Mucosa of stomach (tissue), 1 donor: Measurements from ENCODE around the gene PHGDH.

Experiments
- H3K27me3 ChIP-seq: one replicate; pipeline ENCODE4 v1.7.0; 2013; ENCODE audit warnings: mild to moderate bottlenecking, low read length; ENCODE audit not compliant: control insufficient read depth, insufficient read depth
- H3K36me3 ChIP-seq: one replicate; pipeline ENCODE4 v1.7.0; 2013; ENCODE audit warnings: low read length; ENCODE audit not compliant: control insufficient read depth, insufficient read depth
- H3K4me1 ChIP-seq: one replicate; pipeline ENCODE4 v1.7.0; 2013; ENCODE audit warnings: mild to moderate bottlenecking, low read length; ENCODE audit not compliant: control insufficient read depth, insufficient read depth
- H3K4me3 ChIP-seq: one replicate; pipeline ENCODE4 v1.7.0; 2013; ENCODE audit warnings: low read length
- H3K9ac ChIP-seq: one replicate; pipeline ENCODE4 v1.7.0; 2013; ENCODE audit warnings: mild to moderate bottlenecking, low read length, moderate library complexity
- H3K9me3 ChIP-seq: one replicate; pipeline ENCODE4 v1.7.0; 2013; ENCODE audit warnings: mild to moderate bottlenecking, low read length, moderate library complexity; ENCODE audit not compliant: control insufficient read depth
- donor health status: Pancreatic carcinoma.

Gene PHGDH

GRCh38 chr1:119747451-119747850, 35.7 kb downstream of the PHGDH start:
- Histone ChIP-seq H3K9me3 (no peaks in the 10 kb centered on the region), H3K36me3 (no peaks in the 10 kb centered on the region), H3K4me3 (no peak overlapping the region), H3K9ac (no peak overlapping the region), H3K27me3 (no peaks in the 10 kb centered on the region), H3K4me1 (peaks cover 14% of the 10 kb centered on the region)

GRCh38 chr1:119748040-119748439, 36.3 kb downstream of the PHGDH start:
- H3K4me3 ChIP-seq = no peak overlapping the region
- H3K9me3 ChIP-seq = no peaks in the 10 kb centered on the region
- no peak overlapping the region for H3K9ac ChIP-seq
- no peaks in the 10 kb centered on the region for H3K36me3 ChIP-seq
- no peaks in the 10 kb centered on the region for H3K27me3 ChIP-seq
- peaks cover 13% of the 10 kb centered on the region for H3K4me1 ChIP-seq

DNA sequence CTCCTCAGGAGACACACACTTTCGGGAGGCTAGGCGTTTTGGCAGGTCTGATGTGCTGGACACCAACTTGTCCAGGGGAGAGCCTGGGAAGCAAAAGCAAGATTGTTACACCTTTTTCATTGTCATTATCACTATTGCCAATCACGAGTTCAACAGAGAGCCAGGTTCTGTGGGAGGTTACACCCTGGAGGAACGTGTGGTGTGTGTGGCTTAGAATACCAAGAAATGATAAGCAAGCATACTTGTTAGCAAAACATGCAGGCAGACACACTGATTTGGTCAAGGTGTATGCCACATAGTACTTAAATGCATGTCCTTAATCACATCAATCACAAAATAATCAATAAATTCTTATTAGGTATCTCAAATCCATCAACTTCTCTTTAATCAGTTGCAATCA, 40.9 kb downstream of the PHGDH start:
- H3K4me3 ChIP-seq = no peak overlapping the region
- peaks cover 4% of the 10 kb centered on the region for H3K36me3 ChIP-seq
- no peaks in the 10 kb centered on the region for H3K27me3 ChIP-seq
- no peaks in the 10 kb centered on the region for H3K4me1 ChIP-seq
- H3K9me3 ChIP-seq = no peaks in the 10 kb centered on the region
- H3K9ac ChIP-seq = no peak overlapping the region

GRCh38 chr1:119758584-119758983, 46.9 kb downstream of the PHGDH start:
- Histone ChIP-seq H3K9me3 (no peaks in the 10 kb centered on the region), H3K4me1 (no peaks in the 10 kb centered on the region), H3K9ac (no peak overlapping the region), H3K4me3 (no peak overlapping the region), H3K27me3 (no peaks in the 10 kb centered on the region), H3K36me3 (peaks cover 4% of the 10 kb centered on the region)

GRCh38 chr1:119762409-119762808, 50.7 kb downstream of the PHGDH start:
- Histone ChIP-seq H3K36me3 (no peaks in the 10 kb centered on the region), H3K9me3 (no peaks in the 10 kb centered on the region), H3K4me3 (no peak overlapping the region), H3K27me3 (no peaks in the 10 kb centered on the region), H3K9ac (no peak overlapping the region), H3K4me1 (peaks cover 15% of the 10 kb centered on the region)

GRCh38 chr1:119762953-119763352, 51.2 kb downstream of the PHGDH start:
- H3K36me3 ChIP-seq = no peaks in the 10 kb centered on the region

DNA sequence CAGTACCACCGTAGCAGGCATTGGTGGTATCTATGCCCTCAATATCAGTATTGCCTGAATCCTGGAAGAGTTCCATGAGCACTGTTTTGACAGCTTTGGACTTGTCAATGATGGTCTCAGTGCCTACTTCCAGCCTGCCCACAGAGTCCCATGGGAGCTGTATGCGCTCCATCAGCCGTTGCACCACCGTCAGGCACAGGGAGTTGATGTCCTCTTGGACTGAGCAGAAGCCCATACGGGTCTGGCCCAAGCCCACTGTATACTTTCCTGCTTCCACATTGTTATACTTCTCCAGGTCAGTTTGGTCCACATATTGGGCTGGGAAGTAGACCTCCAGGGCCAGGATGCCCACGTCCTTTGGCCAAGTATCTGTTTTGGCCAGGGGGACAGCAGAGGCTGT, 52.5 kb downstream of the PHGDH start:
- H3K9me3 ChIP-seq = no peaks in the 10 kb centered on the region
- H3K4me1 ChIP-seq = peaks cover 27% of the 10 kb centered on the region
- no peaks in the 10 kb centered on the region for H3K27me3 ChIP-seq
- H3K36me3 ChIP-seq = no peaks in the 10 kb centered on the region
- H3K9ac ChIP-seq = no peak overlapping the region
- H3K4me3 ChIP-seq = no peak overlapping the region

More at GRCh38 chr1:119762953-119763352, 51.2 kb downstream of the PHGDH start:
- no peak overlapping the region for H3K9ac ChIP-seq
- no peaks in the 10 kb centered on the region for H3K9me3 ChIP-seq
- H3K27me3 ChIP-seq = no peaks in the 10 kb centered on the region
- H3K4me3 ChIP-seq = no peak overlapping the region
- H3K4me1 ChIP-seq = peaks cover 15% of the 10 kb centered on the region

GRCh38 chr1:119766374-119766794, 54.6 kb downstream of the PHGDH start:
- Histone ChIP-seq H3K27me3 (no peaks in the 10 kb centered on the region), H3K4me1 (peaks cover 46% of the 10 kb centered on the region), H3K9me3 (no peaks in the 10 kb centered on the region), H3K4me3 (no peak overlapping the region), H3K9ac (peak overlapping the region; percentile 25), H3K36me3 (no peaks in the 10 kb centered on the region)

DNA sequence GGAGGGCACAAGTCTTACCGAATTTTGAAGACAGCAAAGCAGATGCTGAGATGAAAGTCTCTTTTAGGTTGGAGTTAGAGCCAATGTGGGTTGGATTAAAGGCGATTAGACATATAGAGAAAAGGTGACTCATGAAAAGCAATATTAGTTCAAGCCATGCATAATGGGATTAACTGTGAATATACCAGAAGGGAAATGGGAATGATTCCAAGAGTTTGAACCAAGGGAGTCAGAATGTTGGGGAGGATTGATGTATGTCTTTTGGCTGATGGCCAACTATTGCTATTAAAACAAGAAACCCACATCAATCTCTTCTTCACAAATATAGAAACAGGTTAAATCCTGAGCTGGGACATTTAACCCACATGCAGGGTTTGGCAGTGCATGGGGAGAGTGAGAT, 55.8 kb downstream of the PHGDH start:
- H3K9ac ChIP-seq = peak overlapping the region; percentile 25
- H3K27me3 ChIP-seq = no peaks in the 10 kb centered on the region
- no peaks in the 10 kb centered on the region for H3K9me3 ChIP-seq
- H3K4me3 ChIP-seq = peak overlapping the region; percentile 43
- H3K4me1 ChIP-seq = peaks cover 51% of the 10 kb centered on the region
- H3K36me3 ChIP-seq = no peaks in the 10 kb centered on the region

- H3K9ac ChIP-seq = no peak within 1 kb of the TSS
- peak within 1 kb of the TSS; percentile 38 for H3K4me3 ChIP-seq
- H3K27me3 ChIP-seq = no peaks in the 10 kb centered on the region
- no peaks in the 10 kb centered on the region for H3K36me3 ChIP-seq
- peaks cover 64% of the 10 kb centered on the region for H3K4me1 ChIP-seq
- no peaks in the 10 kb centered on the region for H3K9me3 ChIP-seq
Observed at GRCh38 chr1:119768778-119769177, 57.0 kb downstream of the PHGDH start, which contains the start of gene HMGCS2. HMGCS2 (minus strand) TSS chr1:119768905; CDS start chr1:119768844, 61 bp downstream.

GRCh38 chr1:119771016-119771415, 59.3 kb downstream of the PHGDH start:
- H3K9me3 ChIP-seq = no peaks in the 10 kb centered on the region
- no peak overlapping the region for H3K4me3 ChIP-seq
- no peaks in the 10 kb centered on the region for H3K36me3 ChIP-seq
- no peak overlapping the region for H3K9ac ChIP-seq
- no peaks in the 10 kb centered on the region for H3K27me3 ChIP-seq
- peaks cover 78% of the 10 kb centered on the region for H3K4me1 ChIP-seq

DNA sequence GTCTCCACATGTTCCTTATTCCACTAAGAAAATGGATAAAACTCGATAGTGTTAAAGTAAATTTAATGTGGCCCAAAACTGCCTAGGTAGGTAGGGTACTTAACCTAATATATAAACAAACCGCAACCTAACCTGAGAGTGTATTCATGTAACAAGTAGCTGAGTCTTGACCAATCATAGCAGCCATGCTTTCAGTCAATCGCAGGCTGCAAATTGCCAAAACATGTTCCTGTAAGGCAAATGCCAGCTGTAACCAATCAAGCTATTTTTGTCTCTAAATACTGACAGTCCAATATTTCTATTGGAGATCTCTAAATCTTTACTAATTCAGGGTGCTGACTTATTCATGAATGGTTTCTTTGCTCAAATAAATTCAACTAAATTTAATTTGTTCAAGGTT, 60.0 kb downstream of the PHGDH start:
- Histone ChIP-seq H3K9me3 (no peaks in the 10 kb centered on the region), H3K4me3 (no peak overlapping the region), H3K4me1 (peaks cover 72% of the 10 kb centered on the region), H3K36me3 (no peaks in the 10 kb centered on the region), H3K9ac (no peak overlapping the region), H3K27me3 (no peaks in the 10 kb centered on the region)

DNA sequence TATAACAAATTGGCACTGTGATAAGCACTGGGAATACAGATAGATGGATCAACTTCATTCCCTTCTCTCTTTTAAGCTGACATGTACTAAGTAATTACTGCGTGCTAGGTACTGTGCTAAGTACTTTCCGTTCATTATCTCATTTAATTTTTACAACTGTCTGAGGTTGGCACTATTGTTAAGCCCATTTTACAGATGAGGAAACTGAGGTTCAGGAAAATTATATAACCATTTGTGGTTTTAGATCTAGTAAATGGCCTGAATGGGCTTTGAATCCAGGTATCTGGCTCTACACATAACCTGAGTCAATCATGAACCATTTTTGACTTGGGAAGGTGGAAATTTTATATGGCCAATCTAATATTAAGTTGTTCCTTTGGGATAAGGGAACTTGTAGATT, 60.6 kb downstream of the PHGDH start:
- no peaks in the 10 kb centered on the region for H3K9me3 ChIP-seq
- H3K9ac ChIP-seq = no peak overlapping the region
- H3K27me3 ChIP-seq = no peaks in the 10 kb centered on the region
- H3K4me3 ChIP-seq = no peak overlapping the region
- peaks cover 67% of the 10 kb centered on the region for H3K4me1 ChIP-seq
- H3K36me3 ChIP-seq = no peaks in the 10 kb centered on the region
